Activated T-cell treated with anti-CD3 and anti-CD28 coated beads, Interleukin-2, amount 50 U/mL, for 24 hours (primary cell): ENCODE data around the gene DLG2.
"Not testable (repeated sequence)": the region's sequence is repeated elsewhere in the genome, so short reads cannot be mapped to it uniquely, and the experiment has no call there.

ENCODE experiments used
- DNase-seq: peaks from one replicate; pipeline ENCODE4 v3.0.0-alpha.2; 2020
- H3K27ac Mint-ChIP-seq: 2 replicates; pipeline ENCODE4 v1.8.0; 2020; ENCODE audit warnings: mild to moderate bottlenecking, mixed read lengths
- H3K27me3 Mint-ChIP-seq: 2 replicates; pipeline ENCODE4 v1.8.0; 2020; ENCODE audit warnings: mixed read lengths
- H3K36me3 Mint-ChIP-seq: 2 replicates; pipeline ENCODE4 v1.8.0; 2020; ENCODE audit warnings: low read depth, mixed read lengths
- H3K4me1 Mint-ChIP-seq: 2 replicates; pipeline ENCODE4 v1.8.0; 2020; ENCODE audit warnings: low read depth, mixed read lengths
- H3K4me3 Mint-ChIP-seq: 2 replicates; pipeline ENCODE4 v1.8.0; 2020; ENCODE audit warnings: mild to moderate bottlenecking, moderate library complexity, mixed read lengths
- H3K9me3 Mint-ChIP-seq: 2 replicates; pipeline ENCODE4 v1.8.0; 2020; ENCODE audit warnings: mixed read lengths

DLG2 gene

GRCh38 chr11:85316967-85317366 is 310.2 kb downstream of the DLG2 start:
- DNase-seq = no peak
- Mint-ChIP-seq H3K4me3 (no peak overlapping the region), H3K36me3 (no peaks in the 10 kb centered on the region), H3K27ac (no peak overlapping the region), H3K4me1 (no peaks in the 10 kb centered on the region), H3K9me3 (peaks cover 17% of the 10 kb centered on the region), H3K27me3 (no peaks in the 10 kb centered on the region)

GRCh38 chr11:85313741-85314140 is 313.4 kb downstream of the DLG2 start:
- no peak overlapping the region for H3K27ac Mint-ChIP-seq
- no peak for DNase-seq
- H3K4me3 Mint-ChIP-seq = no peak overlapping the region
- H3K27me3 Mint-ChIP-seq = no peaks in the 10 kb centered on the region
- H3K9me3 Mint-ChIP-seq = peaks cover 25% of the 10 kb centered on the region
- no peaks in the 10 kb centered on the region for H3K36me3 Mint-ChIP-seq
- no peaks in the 10 kb centered on the region for H3K4me1 Mint-ChIP-seq

DNA sequence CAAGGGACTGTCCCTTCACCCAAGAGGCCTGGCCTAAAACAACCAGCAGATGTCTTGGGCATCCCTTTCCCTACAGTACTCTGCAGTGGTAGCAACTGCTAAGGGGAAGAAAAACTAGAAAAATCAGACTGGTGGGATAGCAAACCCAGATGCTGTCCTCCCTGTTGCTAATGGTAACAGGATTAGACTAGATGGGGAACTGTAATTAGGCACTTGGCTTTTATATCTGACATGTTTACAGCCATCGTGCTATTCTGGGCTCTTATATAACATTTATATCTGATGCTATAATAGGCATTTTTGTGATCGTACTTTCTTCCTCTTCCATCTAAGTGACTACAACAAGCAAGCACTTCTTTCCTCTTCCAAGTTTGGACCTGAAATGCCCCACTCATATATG is 316.7 kb downstream of the DLG2 start:
- no peak for DNase-seq
- Mint-ChIP-seq H3K4me3 (no peak overlapping the region), H3K27me3 (no peaks in the 10 kb centered on the region), H3K36me3 (no peaks in the 10 kb centered on the region), H3K27ac (no peak overlapping the region), H3K4me1 (no peaks in the 10 kb centered on the region), H3K9me3 (peaks cover 27% of the 10 kb centered on the region)

DNA sequence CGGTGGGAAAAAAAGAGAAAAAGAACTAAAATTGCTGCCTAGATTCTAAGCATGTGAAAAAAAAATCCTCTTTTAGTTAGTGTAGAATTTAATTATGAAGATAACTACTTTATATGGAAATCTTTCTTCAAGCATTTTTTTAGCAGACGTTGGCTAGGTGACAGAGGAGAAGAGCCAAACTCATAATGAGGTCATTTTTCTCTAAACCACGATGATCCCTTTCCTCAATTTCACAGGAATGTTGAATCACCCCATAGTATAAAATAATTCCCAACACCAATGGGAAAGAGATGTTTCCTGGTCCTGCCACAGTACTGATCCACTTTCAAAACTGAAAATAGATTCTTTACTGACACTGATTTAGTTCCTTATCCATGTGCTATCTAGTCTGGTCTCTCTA is 319.8 kb downstream of the DLG2 start:
- H3K4me3 Mint-ChIP-seq = no peak overlapping the region
- no peak for DNase-seq

GRCh38 chr11:85301895-85302678 is 325.1 kb downstream of the DLG2 start:
- H3K4me1 Mint-ChIP-seq = no peaks in the 10 kb centered on the region
- H3K9me3 Mint-ChIP-seq = peaks cover 16% of the 10 kb centered on the region
- no peaks in the 10 kb centered on the region for H3K36me3 Mint-ChIP-seq

More for the DNA sequence above, 319.8 kb downstream of the DLG2 start:
- H3K27me3 Mint-ChIP-seq = no peaks in the 10 kb centered on the region
- no peaks in the 10 kb centered on the region for H3K36me3 Mint-ChIP-seq
- no peak overlapping the region for H3K27ac Mint-ChIP-seq
- H3K4me1 Mint-ChIP-seq = no peaks in the 10 kb centered on the region
- peaks cover 26% of the 10 kb centered on the region for H3K9me3 Mint-ChIP-seq

GRCh38 chr11:85299258-85299942 is 327.7 kb downstream of the DLG2 start:
- no peak overlapping the region for H3K4me3 Mint-ChIP-seq
- no peaks in the 10 kb centered on the region for H3K36me3 Mint-ChIP-seq
- no peak overlapping the region for H3K27ac Mint-ChIP-seq
- no peaks in the 10 kb centered on the region for H3K4me1 Mint-ChIP-seq
- no peaks in the 10 kb centered on the region for H3K27me3 Mint-ChIP-seq
- H3K9me3 Mint-ChIP-seq = peaks cover 8% of the 10 kb centered on the region
- DNase-seq = no peak

More at GRCh38 chr11:85301895-85302678, 325.1 kb downstream of the DLG2 start:
- no peak overlapping the region for H3K27ac Mint-ChIP-seq
- no peak for DNase-seq
- H3K27me3 Mint-ChIP-seq = no peaks in the 10 kb centered on the region
- no peak overlapping the region for H3K4me3 Mint-ChIP-seq

DNA sequence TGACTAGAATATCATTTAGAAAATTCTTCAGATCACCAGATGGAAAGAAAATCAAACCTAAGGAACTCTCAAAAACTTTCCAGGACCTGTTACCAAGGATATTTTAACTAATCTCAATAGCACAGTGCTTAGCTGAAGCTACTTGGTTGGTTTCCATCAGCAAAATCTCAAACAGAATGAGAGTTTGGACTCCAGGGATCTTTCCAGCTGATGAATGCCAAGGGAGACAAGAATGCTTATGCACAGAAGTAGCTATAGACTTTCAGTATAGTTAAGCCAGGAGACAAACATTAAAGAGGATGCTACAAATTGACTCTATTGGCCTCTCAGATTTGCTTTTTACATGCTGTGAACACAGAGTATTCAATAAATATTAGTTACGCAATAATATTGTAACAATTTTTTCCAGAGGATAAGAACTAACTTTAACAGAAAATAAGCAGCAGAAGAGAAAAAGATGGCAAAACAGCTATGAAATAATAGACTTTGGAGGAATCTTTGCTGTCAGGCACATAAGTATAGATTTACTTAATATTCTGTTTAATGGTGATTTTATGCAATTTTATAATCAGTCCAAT is 331.4 kb downstream of the DLG2 start:
- Mint-ChIP-seq H3K9me3 (peaks cover 2% of the 10 kb centered on the region), H3K36me3 (no peaks in the 10 kb centered on the region), H3K4me1 (no peaks in the 10 kb centered on the region), H3K4me3 (no peak overlapping the region), H3K27me3 (no peaks in the 10 kb centered on the region), H3K27ac (no peak overlapping the region)
- DNase-seq = no peak

DNA sequence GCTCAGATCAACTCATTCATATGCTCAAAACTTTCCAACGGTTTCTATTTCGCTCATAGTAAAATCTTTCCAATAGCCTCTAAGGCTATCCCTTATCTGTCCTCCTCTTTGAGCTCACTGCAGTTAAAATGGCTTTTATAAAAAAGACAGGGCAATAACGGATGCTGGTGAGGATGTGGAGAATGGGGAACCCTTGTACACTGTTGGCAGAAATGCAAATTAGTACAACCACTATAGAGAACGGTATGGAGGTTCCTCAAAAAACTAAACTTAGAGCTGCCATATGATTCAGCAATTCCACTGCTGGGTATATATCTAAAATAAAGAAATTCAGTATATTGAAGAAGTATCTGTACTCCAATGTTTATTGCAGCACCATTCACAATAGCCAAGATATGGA is 345.6 kb downstream of the DLG2 start:
- H3K27me3 Mint-ChIP-seq = no peaks in the 10 kb centered on the region
- H3K27ac Mint-ChIP-seq = no peak overlapping the region
- H3K4me1 Mint-ChIP-seq = no peaks in the 10 kb centered on the region
- peaks cover 7% of the 10 kb centered on the region for H3K9me3 Mint-ChIP-seq
- H3K36me3 Mint-ChIP-seq = no peaks in the 10 kb centered on the region
- DNase-seq = no peak
- no peak overlapping the region for H3K4me3 Mint-ChIP-seq

DNA sequence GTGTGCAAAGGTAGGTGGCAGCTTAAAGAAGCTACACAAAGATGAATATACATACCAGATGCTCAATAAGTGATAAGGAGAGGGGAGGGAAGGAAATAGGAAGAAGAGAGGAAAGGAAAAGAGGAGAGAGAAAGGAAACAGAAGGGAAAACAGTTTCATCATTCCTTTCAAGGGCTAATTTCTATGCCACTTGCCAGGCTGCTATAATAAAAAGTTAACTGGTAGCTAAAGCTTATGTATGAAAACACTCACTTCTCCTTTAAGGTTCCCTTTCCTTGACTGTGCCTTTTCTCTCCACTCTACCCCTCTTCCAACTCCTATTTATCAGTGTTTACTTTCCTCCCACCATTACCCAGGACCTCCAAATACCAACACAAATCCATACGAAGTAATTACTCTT is 347.9 kb downstream of the DLG2 start:
- no peak for DNase-seq
- no peaks in the 10 kb centered on the region for H3K27me3 Mint-ChIP-seq
- H3K27ac Mint-ChIP-seq = no peak overlapping the region
- H3K4me1 Mint-ChIP-seq = no peaks in the 10 kb centered on the region
- H3K4me3 Mint-ChIP-seq = no peak overlapping the region
- H3K9me3 Mint-ChIP-seq = peaks cover 11% of the 10 kb centered on the region
- no peaks in the 10 kb centered on the region for H3K36me3 Mint-ChIP-seq

- Mint-ChIP-seq H3K27ac (no peak overlapping the region), H3K36me3 (no peaks in the 10 kb centered on the region), H3K4me3 (no peak overlapping the region), H3K4me1 (no peaks in the 10 kb centered on the region), H3K27me3 (no peaks in the 10 kb centered on the region), H3K9me3 (peaks cover 10% of the 10 kb centered on the region)
- no peak for DNase-seq
These were observed 349.5 kb downstream of the DLG2 start for GRCh38 chr11:85277693-85278092.

GRCh38 chr11:85276332-85276731 is 350.8 kb downstream of the DLG2 start:
- H3K4me3 Mint-ChIP-seq = no peak overlapping the region
- peaks cover 15% of the 10 kb centered on the region for H3K9me3 Mint-ChIP-seq
- H3K36me3 Mint-ChIP-seq = no peaks in the 10 kb centered on the region
- H3K4me1 Mint-ChIP-seq = no peaks in the 10 kb centered on the region
- DNase-seq = no peak
- no peaks in the 10 kb centered on the region for H3K27me3 Mint-ChIP-seq
- no peak overlapping the region for H3K27ac Mint-ChIP-seq

GRCh38 chr11:85270315-85270714 is 356.8 kb downstream of the DLG2 start:
- H3K4me3 Mint-ChIP-seq, DNase-seq, H3K36me3 Mint-ChIP-seq, H3K4me1 Mint-ChIP-seq, H3K27me3 Mint-ChIP-seq, H3K27ac Mint-ChIP-seq: not testable (repeated sequence)
- peaks cover 19% of the 10 kb centered on the region for H3K9me3 Mint-ChIP-seq

DNA sequence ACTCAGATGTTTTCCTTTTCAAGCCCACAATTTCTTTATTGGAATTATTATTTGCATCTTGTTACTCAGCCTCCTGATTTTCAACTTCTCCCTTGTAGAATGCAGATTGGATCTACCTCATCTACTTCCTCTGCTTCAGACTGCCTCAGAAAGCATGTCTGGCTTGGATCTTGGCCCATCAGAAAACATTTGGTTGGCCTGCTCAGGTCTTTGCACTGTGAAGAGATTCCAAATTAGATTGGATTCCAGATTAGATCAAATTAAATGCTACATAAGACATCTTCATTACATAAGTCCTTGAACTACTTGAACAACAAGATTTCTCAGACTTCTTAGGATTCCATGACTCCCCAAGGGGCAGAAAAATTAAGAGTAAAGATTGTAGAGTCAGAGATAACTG is 358.0 kb downstream of the DLG2 start:
- Mint-ChIP-seq H3K27ac (no peak overlapping the region), H3K4me3 (no peak overlapping the region), H3K9me3 (peaks cover 16% of the 10 kb centered on the region), H3K27me3 (no peaks in the 10 kb centered on the region), H3K36me3 (no peaks in the 10 kb centered on the region), H3K4me1 (no peaks in the 10 kb centered on the region)
- no peak for DNase-seq

DNA sequence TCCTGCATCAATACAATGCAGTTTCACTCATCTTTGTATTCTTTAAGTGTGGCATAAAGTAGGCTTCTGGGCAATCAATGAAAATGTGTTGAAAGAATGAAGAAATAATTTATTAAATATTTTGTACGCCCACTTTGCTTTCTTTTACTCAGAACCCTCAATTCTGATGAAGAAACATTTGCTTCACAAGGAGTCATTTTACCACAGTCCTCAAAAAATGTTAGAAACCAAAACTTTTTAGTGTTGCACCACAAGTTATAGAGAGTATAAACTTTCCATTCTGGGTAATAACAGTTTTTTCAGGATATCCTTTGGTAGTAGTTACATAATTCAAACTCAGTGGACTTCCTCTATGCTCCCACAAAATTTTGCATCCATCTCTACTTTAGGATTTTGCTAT is 360.5 kb downstream of the DLG2 start:
- Mint-ChIP-seq H3K9me3 (peaks cover 11% of the 10 kb centered on the region), H3K4me1 (no peaks in the 10 kb centered on the region), H3K4me3 (no peak overlapping the region), H3K27me3 (no peaks in the 10 kb centered on the region), H3K36me3 (no peaks in the 10 kb centered on the region), H3K27ac (no peak overlapping the region)
- DNase-seq = no peak

GRCh38 chr11:85263328-85263727 is 363.8 kb downstream of the DLG2 start:
- Mint-ChIP-seq H3K9me3 (peaks cover 9% of the 10 kb centered on the region), H3K27ac (no peak overlapping the region), H3K36me3 (no peaks in the 10 kb centered on the region), H3K4me3 (no peak overlapping the region), H3K27me3 (no peaks in the 10 kb centered on the region), H3K4me1 (no peaks in the 10 kb centered on the region)
- DNase-seq = no peak
